GM13976 (cell line): ENCODE measurements around the gene GRAMD2B.

Experiments
- DNase-seq: peaks from one replicate; pipeline ENCODE4 v3.0.0; 2012; ENCODE audit warnings: low spot score
- in situ Hi-C: fragments of 300-500 bp; cut with MboI; formaldehyde crosslinking; loops from one replicate; pipeline ENCODE4 v1.12.0; 2022; ENCODE audit warnings: low sequenced_read_pairs, mixed read lengths, inconsistent platforms; ENCODE audit not compliant: unreplicated experiment
- TF ChIP-seq, protein P1 (sequence below): IDR thresholded peaks from 2 replicates; pipeline ENCODE4 v1.5.1; 2012; ENCODE audit warnings: borderline replicate concordance, mild to moderate bottlenecking; ENCODE audit not compliant: insufficient read depth; ENCODE audit errors: extremely low read depth, missing control alignments, control extremely low read depth

GRAMD2B gene

DNA sequence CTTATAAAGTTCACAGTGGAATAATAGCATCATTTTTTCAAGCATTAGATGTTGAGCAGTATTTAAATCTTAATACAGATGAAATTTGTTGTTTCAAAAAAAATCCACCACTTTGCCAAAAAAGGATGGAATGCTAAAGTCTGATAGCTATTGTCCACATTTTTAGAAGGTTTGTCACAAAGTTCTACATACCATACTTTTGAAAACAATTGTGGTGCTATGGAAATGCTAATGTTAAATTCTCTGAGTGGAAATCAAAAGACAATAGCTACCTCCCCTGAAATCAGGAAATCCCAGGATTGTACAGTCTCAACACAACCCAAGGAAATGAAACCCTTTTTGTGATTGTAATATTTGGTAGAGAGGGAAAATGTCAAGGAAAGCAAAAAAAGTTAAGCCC lies 19.3 kb upstream of the GRAMD2B start:
- in situ Hi-C loops, result no loop called here
- TF ChIP-seq, protein P1, sequence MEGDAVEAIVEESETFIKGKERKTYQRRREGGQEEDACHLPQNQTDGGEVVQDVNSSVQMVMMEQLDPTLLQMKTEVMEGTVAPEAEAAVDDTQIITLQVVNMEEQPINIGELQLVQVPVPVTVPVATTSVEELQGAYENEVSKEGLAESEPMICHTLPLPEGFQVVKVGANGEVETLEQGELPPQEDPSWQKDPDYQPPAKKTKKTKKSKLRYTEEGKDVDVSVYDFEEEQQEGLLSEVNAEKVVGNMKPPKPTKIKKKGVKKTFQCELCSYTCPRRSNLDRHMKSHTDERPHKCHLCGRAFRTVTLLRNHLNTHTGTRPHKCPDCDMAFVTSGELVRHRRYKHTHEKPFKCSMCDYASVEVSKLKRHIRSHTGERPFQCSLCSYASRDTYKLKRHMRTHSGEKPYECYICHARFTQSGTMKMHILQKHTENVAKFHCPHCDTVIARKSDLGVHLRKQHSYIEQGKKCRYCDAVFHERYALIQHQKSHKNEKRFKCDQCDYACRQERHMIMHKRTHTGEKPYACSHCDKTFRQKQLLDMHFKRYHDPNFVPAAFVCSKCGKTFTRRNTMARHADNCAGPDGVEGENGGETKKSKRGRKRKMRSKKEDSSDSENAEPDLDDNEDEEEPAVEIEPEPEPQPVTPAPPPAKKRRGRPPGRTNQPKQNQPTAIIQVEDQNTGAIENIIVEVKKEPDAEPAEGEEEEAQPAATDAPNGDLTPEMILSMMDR, result no peak
- DNase-seq, result no peak

DNA sequence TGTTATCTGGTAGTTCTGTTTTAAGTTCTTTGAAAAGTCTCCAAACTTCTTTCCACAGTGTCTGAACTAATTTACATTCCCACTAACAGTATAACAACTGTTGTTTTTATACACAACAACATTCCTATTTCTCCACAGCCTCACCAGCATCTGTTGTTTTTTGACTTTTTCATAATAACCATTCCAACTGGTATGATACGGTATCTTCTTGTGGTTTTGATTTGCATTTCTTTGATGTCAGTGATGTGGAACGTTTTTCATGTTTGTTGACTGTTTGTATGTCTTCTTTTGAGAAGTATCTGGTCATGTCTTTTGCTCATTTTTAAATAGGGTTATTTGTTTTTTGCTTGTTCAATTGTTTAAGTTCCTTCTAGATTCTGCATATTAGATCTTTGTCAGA lies 12.6 kb upstream of the GRAMD2B start:
- no peak for DNase-seq
- in situ Hi-C loops, result no loop called here
- TF ChIP-seq, protein P1, result no peak

DNA sequence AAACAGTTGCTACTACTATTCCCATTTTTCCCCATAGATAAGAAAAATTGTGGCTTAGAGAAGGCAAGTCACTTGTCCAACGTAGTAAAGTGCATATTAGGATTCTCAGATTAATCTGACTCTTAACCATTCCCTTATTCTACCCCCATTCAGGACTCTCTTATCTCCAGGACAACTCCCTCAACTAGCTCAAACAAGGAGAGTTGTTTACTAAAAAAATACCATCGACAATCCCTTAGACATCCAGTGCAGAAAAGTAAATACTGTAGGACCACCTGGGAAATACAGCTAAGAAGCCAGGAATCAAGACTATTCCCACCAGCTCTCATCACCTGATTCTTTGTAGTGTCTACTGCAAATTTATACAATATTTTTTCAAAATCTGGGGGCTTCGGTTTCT lies 9.4 kb upstream of the GRAMD2B start:
- TF ChIP-seq, protein P1, result no peak
- in situ Hi-C loops, result no loop called here
- no peak for DNase-seq

DNA sequence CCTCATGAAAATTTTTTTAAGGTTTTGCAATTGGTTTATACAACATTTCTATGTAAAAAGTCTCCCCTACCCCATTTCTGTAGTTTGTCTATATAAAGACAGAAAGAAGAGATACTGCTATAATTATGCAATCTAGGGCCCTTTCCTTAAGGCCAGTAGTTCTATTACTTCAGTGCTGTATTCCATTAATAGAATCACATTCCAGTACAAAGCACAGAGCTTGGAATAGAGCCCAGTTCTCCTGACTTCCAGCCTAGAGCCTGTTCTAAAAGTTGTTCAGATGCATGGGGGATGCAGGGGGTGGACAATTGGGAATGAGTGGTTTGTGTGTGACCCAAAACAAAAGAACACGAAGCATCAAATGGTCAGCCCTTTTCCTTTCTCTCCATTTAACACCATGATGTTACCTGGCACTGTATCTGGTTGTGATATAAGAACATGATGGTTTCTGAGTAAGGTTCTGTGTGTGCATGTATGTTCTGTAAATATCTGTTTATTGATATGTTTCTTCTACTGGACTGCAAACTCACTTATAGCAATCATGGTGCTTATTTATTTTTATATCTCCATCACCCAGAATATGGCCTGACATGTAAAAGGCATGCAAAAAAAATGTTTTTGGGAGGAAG lies 8.2 kb upstream of the GRAMD2B start:
- TF ChIP-seq, protein P1, result no peak
- in situ Hi-C loops, result no loop called here
- no peak for DNase-seq

DNA sequence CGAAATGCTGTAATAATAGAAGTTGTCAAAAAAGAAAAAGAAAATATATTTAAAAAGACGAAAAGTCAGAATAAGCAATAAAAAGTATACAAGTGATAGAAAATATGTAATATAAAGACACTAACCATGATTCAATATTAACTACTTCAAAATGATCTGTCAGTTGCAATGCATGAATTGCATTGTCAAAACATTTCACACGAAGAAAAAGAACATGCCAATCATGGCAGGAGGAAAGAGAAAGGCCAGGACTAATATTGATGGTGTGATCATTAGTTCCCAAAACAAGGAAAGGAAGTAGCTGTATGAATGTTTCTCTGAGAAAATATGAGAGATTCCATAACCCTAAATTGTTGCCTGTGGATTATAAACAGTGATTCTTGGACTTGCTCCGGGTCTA lies 7.4 kb upstream of the GRAMD2B start:
- no peak for DNase-seq
- TF ChIP-seq, protein P1, result no peak
- in situ Hi-C loops, result no loop called here

DNA sequence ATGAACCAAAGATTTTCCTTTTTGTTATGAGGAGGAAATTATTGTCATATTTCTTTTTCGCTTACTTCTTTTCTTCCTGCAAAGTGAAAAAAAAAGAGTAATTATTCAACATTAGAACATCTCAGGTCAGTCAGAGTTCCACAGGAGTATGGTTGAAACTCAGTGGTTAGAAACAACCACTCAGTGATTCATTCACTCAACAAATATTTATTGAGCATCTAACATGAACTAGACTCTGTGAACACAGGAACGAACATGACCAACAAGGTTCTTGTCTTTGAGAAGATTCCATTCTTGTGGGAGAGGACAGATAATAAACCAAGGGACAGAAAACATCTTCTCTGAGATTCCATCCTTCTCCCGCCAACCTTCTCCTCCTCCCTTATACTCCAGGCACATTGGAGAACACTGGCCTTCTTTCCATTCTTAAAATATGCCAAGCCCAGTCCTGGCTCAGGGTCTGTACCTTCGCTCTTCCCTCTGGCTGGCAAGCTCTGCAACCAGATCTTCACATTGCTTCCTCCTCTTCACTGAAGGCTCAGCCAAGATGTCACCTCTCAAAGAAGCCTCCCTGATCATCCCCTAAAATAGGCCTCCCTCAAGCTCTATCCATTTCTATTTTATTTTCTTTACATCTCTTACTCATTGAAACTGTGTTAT lies 6.8 kb upstream of the GRAMD2B start:
- in situ Hi-C loops, result no loop called here
- TF ChIP-seq, protein P1, result no peak
- DNase-seq, result no peak
